ENCODE measurements around the gene TM6SF1. TPM values are rescaled to one million over a fixed set of nuclear protein-coding genes. Genes with fewer than 3 reads are reported as not detected.
"Not testable (repeated sequence)": the region's sequence is repeated elsewhere in the genome, so short reads cannot be mapped to it uniquely, and the experiment has no call there.

Gene TM6SF1
- total RNA-seq, 1 donor from 2014 or later: 0.81 TPM

GRCh38 chr15:83166218-83166617 is 58.8 kb downstream of the TM6SF1 start:
- ATAC-seq (no peak), DNase-seq (ENCODE audit: low spot score) (no peak)

- DNase-seq (ENCODE audit: low spot score) (no peak), ATAC-seq (no peak)
These were observed 59.4 kb downstream of the TM6SF1 start for GRCh38 chr15:83166830-83167229.

DNA sequence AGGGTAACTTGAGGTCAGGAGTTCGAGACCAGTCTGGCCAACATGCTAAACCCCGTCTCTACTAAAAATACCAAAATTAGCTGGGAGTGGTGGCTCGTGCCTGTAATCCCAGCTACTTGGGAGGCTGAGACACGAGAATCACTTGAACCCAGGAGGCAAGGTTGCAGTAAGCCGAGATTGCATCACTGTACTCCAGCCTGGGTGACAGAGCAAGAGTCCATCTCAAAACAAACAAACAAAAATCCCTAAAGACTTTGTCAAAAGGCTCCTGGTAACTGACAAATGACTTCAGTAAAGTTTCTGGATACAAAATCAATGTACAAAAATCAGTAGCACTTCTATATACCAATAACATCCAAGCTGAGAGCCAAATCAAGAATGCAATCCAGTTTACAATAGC is 62.1 kb downstream of the TM6SF1 start:
- DNase-seq (ENCODE audit: low spot score); ATAC-seq: not testable (repeated sequence)

DNA sequence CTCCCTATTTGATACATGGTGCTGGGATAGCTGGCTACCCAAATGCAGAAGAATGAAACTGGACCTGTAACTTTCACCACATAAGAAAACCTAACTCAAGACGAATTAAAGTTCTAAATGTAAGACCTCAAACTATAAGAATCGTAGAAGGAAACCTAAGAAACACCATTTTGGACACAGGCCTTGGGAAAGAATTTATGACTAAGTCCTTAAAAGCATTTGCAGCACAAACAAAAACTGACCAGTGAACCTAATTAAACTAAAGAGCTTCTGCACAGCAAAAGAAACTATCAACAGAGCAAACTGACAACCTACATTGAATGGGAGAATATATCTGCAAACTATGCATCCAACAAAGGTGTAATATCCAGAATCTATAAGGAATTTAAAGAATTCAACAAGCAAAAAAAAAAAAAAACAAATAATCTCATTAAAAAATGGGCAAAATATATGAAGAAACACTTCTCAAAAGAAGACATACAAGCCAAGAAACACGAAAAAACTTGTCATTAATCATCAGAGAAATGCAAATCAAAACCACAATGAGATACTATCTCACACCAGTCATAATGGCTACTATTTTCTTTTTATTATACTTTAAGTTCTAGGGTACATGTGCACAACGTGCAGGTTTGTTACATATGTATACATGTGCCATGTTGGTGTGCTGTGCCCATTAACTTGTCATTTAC is 63.2 kb downstream of the TM6SF1 start:
- DNase-seq (ENCODE audit: low spot score) (no peak), ATAC-seq (no peak)

DNA sequence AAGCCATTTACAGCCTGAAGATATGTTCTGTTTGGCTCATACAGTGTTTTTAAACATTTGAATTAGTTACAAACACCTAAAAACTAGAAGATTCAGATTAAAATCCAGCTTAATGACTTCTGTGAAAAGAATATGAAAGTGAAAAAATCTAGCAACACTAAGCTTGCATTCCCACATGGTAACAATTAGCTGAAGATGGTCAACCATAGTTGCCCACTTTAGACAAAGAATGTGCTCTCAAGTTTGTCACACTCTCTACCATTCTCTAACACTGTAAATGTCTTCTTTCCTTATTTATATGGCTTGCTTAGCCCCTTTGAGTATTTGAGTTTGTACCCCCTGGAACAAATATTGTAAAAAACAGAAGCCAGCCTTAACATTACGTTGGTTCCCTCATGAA is 67.4 kb downstream of the TM6SF1 start:
- ATAC-seq: no peak
- DNase-seq (ENCODE audit: low spot score): no peak

DNA sequence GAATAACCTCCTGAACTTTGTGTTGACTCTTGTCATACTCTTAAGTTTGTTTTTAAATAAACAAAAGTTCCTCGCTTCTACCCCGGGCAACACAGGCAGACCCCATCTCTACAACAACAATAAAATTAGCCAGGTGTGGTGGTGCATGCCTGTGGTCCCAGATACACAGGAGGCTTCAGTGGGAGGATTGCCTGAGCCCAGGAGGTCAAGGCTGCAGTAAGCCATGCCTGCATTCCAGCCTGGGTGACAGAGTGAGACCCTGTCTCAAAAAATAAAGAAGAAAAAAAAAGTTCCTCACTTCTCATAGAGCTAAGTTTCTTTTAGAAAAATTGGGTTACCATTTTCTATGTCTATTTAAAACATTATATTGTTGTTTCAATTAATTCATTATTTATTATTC is 70.9 kb downstream of the TM6SF1 start:
- DNase-seq (ENCODE audit: low spot score) (no peak), ATAC-seq (no peak)

- DNase-seq (ENCODE audit: low spot score) (no peak), ATAC-seq (no peak)
These were observed 71.5 kb downstream of the TM6SF1 start for GRCh38 chr15:83178869-83179325.

- no peak for DNase-seq (ENCODE audit: low spot score)
These were observed 78.1 kb downstream of the TM6SF1 start for GRCh38 chr15:83185561-83185960.

More at GRCh38 chr15:83185561-83185960, 78.1 kb downstream of the TM6SF1 start:
- ATAC-seq: no peak

Other genes with a start within 250 kb of the TM6SF1 start
- gene HOMER2, start 154.9 kb upstream of the TM6SF1 start, total RNA-seq: 61.3 TPM
- gene RAMAC, start 121.4 kb upstream of the TM6SF1 start, total RNA-seq: 9.6 TPM
- 11.0 TPM for gene C15orf40, start 96.0 kb upstream of the TM6SF1 start, total RNA-seq
- gene BTBD1, start 40.4 kb upstream of the TM6SF1 start, total RNA-seq: 17.8 TPM
- gene HDGFL3, start 100.2 kb downstream of the TM6SF1 start, total RNA-seq: 1.4 TPM
- 0.13 TPM for gene BNC1, start 177.0 kb downstream of the TM6SF1 start, total RNA-seq

Measured in left lobe of liver (tissue), 2 donors.